ENCODE data around the gene ITIH5.
"Not testable (repeated sequence)": the region's sequence is repeated elsewhere in the genome, so short reads cannot be mapped to it uniquely, and the experiment has no call there.

ITIH5 gene

GRCh38 chr10:7686351-7687171 lies 19.8 kb upstream of the ITIH5 start:
- no peak overlapping the region for H3K4me3 ChIP-seq (ENCODE audit: low read length)
- no peak for DNase-seq (ENCODE audit: low read depth)

GRCh38 chr10:7680078-7680477 lies 13.3 kb upstream of the ITIH5 start:
- H3K4me3 ChIP-seq (ENCODE audit: low read length); DNase-seq (ENCODE audit: low read depth): not testable (repeated sequence)

More at GRCh38 chr10:7686351-7687171, 19.8 kb upstream of the ITIH5 start:
- TF ChIP-seq CTCF (conservative IDR thresholded peaks at IDR 0.05; ENCODE audit: low read length) = no peak

GRCh38 chr10:7679256-7679655 lies 12.5 kb upstream of the ITIH5 start:
- no peak overlapping the region for H3K4me3 ChIP-seq (ENCODE audit: low read length)
- no peak for TF ChIP-seq CTCF (conservative IDR thresholded peaks at IDR 0.05; ENCODE audit: low read length)
- DNase-seq (ENCODE audit: low read depth) = no peak

GRCh38 chr10:7672341-7673134 lies 5.8 kb upstream of the ITIH5 start:
- no peak for TF ChIP-seq CTCF (conservative IDR thresholded peaks at IDR 0.05; ENCODE audit: low read length)
- H3K4me3 ChIP-seq (ENCODE audit: low read length) = no peak overlapping the region
- DNase-seq (ENCODE audit: low read depth) = no peak

- no peak overlapping the region for H3K4me3 ChIP-seq (ENCODE audit: low read length)
- no peak for DNase-seq (ENCODE audit: low read depth)
Observed at GRCh38 chr10:7670157-7670556, 3.4 kb upstream of the ITIH5 start.

GRCh38 chr10:7667262-7668141 lies 736 bp upstream of the ITIH5 start:
- no peak for DNase-seq (ENCODE audit: low read depth)
- no peak overlapping the region for H3K4me3 ChIP-seq (ENCODE audit: low read length)
- TF ChIP-seq CTCF (conservative IDR thresholded peaks at IDR 0.05; ENCODE audit: low read length) = no peak

More at GRCh38 chr10:7670157-7670556, 3.4 kb upstream of the ITIH5 start:
- TF ChIP-seq CTCF (conservative IDR thresholded peaks at IDR 0.05; ENCODE audit: low read length) = no peak

GRCh38 chr10:7665767-7666166 lies 999 bp downstream of the ITIH5 start:
- DNase-seq (ENCODE audit: low read depth) = no peak
- no peak for TF ChIP-seq CTCF (conservative IDR thresholded peaks at IDR 0.05; ENCODE audit: low read length)
- peak overlapping the region; percentile 41; the same call in 1 of the 2 replicates for H3K4me3 ChIP-seq (ENCODE audit: low read length)
